K562 (cell line): ENCODE results near the gene GLDC. TPM values are rescaled to one million over a fixed set of nuclear protein-coding genes. Genes with fewer than 3 reads are reported as not detected.

Experiments
- ATAC-seq: fragments of 200-7000 bp; cut with Tn5 transposase; 3 replicates; pipeline ENCODE4 v1.9.1; 2020; ENCODE audit warnings: moderate library complexity
- BruUV-seq: library from RNA; stranded (reverse); fragments of 400-500 nt; replicated peaks from 2 replicates; lab custom pipeline; 2021; lab: Mats Ljungman, UMichigan
- CTCF ChIA-PET: fragments of 300-600 bp; formaldehyde crosslinking; extraction: SDS; loops from one replicate; lab custom pipeline; 2021; ENCODE audit warnings: low intra/inter-chr PET ratio; lab: Yijun Ruan, JAX
- POLR2A ChIA-PET: fragments of 300-600, 350-650 bp; sonication (Branson Sonifier 250); formaldehyde crosslinking; extraction: SDS; loops from one replicate; lab custom pipeline; 2021; ENCODE audit warnings: antibody characterized with exemption, inconsistent platforms; lab: Yijun Ruan, JAX
- DNase-seq, 4 experiments: peaks; one replicate each; pipeline versions ENCODE4 v3.0.0 to v3.0.0-alpha.2; 2011 to 2018; ENCODE audit warnings: low spot score in 3 of 4, mixed read lengths in 3 of 4; ENCODE audit errors: extremely low read depth in 1 of 4
- FAIRE-seq: peaks from 2 replicates; lab custom pipeline; 2011; peaks lifted over from hg19 to GRCh38; lab: Jason Lieb, UNC
- H2AFZ ChIP-seq: 2 replicates; pipeline ENCODE4 v1.6.0; 2011; ENCODE audit warnings: low read depth, low read length, control low read depth, inconsistent platforms
- H3K27ac ChIP-seq: fragments of 200-600 bp; 3 replicates; pipeline ENCODE4 v1.8.0; 2011; ENCODE audit warnings: low read depth, mild to moderate bottlenecking, control low read depth, inconsistent platforms, low read length, moderate library complexity, mixed read lengths; ENCODE audit errors: extremely low read depth
- H3K27me3 ChIP-seq, 2 experiments: fragments of 300-600 bp in 1 of 2; 2 replicates in 1 of 2; 3 replicates in 1 of 2; pipeline versions ENCODE4 v1.6.0 to v1.8.0; 2011; ENCODE audit warnings: inconsistent platforms in 2 of 2, low read length in 2 of 2, mild to moderate bottlenecking in 1 of 2, mixed read lengths in 1 of 2, moderate library complexity in 1 of 2; ENCODE audit not compliant: control insufficient read depth in 2 of 2, insufficient read depth in 2 of 2
- H3K36me3 ChIP-seq: fragments of 300-600 bp; 3 replicates; pipeline ENCODE4 v1.8.0; 2011; ENCODE audit warnings: mild to moderate bottlenecking, low read length, inconsistent platforms; ENCODE audit not compliant: control insufficient read depth, insufficient read depth
- H3K4me1 ChIP-seq, 2 experiments: fragments of 200-600 bp in 1 of 2; replicated peaks in 1 of 2; 2 replicates in 1 of 2; 3 replicates in 1 of 2; pipeline versions ENCODE4 v1.5.1 to v1.8.0; 2011; ENCODE audit warnings: inconsistent platforms in 2 of 2, low read length in 2 of 2, mild to moderate bottlenecking in 1 of 2, mixed read lengths in 1 of 2, moderate library complexity in 1 of 2; ENCODE audit not compliant: control insufficient read depth in 2 of 2, insufficient read depth in 2 of 2
- H3K4me2 ChIP-seq: 2 replicates; pipeline ENCODE4 v1.6.1; 2011; ENCODE audit warnings: low read length, control low read depth, inconsistent platforms, mixed read lengths; ENCODE audit not compliant: insufficient read depth
- H3K4me3 ChIP-seq: fragments of 200-600 bp; sonication (generic), shearing (Covaris generic); 2 replicates; pipeline ENCODE4 v1.5.1; 2016; ENCODE audit warnings: control low read depth, inconsistent platforms
- H3K79me2 ChIP-seq: fragments of 200-600 bp; 3 replicates; pipeline ENCODE4 v1.8.0; 2011; ENCODE audit warnings: low read length, inconsistent platforms; ENCODE audit not compliant: control insufficient read depth, insufficient read depth
- H3K9ac ChIP-seq, 2 experiments: 2 replicates each; pipeline versions ENCODE4 v1.6.0 to v1.6.1; 2011; ENCODE audit warnings: low read depth in 2 of 2, low read length in 2 of 2, control low read depth in 1 of 2, inconsistent platforms in 1 of 2, mild to moderate bottlenecking in 1 of 2, mixed read lengths in 1 of 2; ENCODE audit not compliant: insufficient read depth in 1 of 2
- H3K9me1 ChIP-seq: one replicate; pipeline ENCODE4 v1.6.0; 2011; ENCODE audit warnings: inconsistent platforms, mild to moderate bottlenecking, low read length, moderate library complexity; ENCODE audit not compliant: control insufficient read depth, insufficient read depth
- H3K9me3 ChIP-seq: replicated peaks from 2 replicates; pipeline ENCODE4 v1.5.1; 2011; ENCODE audit warnings: low read depth, low read length, inconsistent platforms; ENCODE audit not compliant: control insufficient read depth, insufficient read depth
- H4K20me1 ChIP-seq: replicated peaks from 2 replicates; pipeline ENCODE4 v1.6.1; 2011; ENCODE audit warnings: low read length, inconsistent platforms, mixed read lengths; ENCODE audit not compliant: control insufficient read depth, insufficient read depth
- AFF4 ChIP-seq: sonication (generic); formaldehyde crosslinking; IDR thresholded peaks from 2 replicates; pipeline ENCODE4 v1.8.0; 2023; ENCODE audit warnings: mild to moderate bottlenecking, missing genetic modification reagents
- MEIS2 ChIP-seq: fragments of 450-650 bp; IDR thresholded peaks from 2 replicates; pipeline ENCODE4 v1.6.1; 2014; ENCODE audit warnings: mild to moderate bottlenecking; ENCODE audit not compliant: partially characterized antibody
- NEUROD1 ChIP-seq: fragments of 150-350 bp; IDR thresholded peaks from 2 replicates; pipeline ENCODE4 v1.6.1; 2014; ENCODE audit warnings: borderline replicate concordance, low read length, low read depth; ENCODE audit not compliant: partially characterized antibody
- SRSF7 ChIP-seq: fragments of 200-400 bp; formaldehyde crosslinking; optimal IDR thresholded peaks from 2 replicates; pipeline ENCODE3; 2017; ENCODE audit warnings: mild to moderate bottlenecking, low read depth, low read length
- WGBS: fragments of 100-300 bp; shearing (Covaris generic); methylation state at CpG from one replicate; pipeline ENCODE4 v1.1.6; 2016; ENCODE audit warnings: low coverage, mixed read lengths; ENCODE audit not compliant: insufficient coverage; ENCODE audit errors: missing lambda C conversion rate; 5-methylcytosine and 5-hydroxymethylcytosine counted together
- in situ Hi-C: fragments of 300-500 bp; cut with MboI; formaldehyde crosslinking; loops from 4 replicates; pipeline ENCODE4 v1.15.0; 2018; ENCODE audit warnings: inconsistent platforms, mixed read lengths
- intact Hi-C: fragments of 100-400 bp; cut with micrococcal nuclease; formaldehyde crosslinking; loops from 2 replicates; pipeline ENCODE4 v1.14.2; 2022
- polyA plus RNA-seq, 8 experiments: library from polyadenylated mRNA; depleted of rRNA in 4 of 8; stranded (reverse) in 5 of 8; unstranded in 3 of 8; fragments of >200 nt; fragmentation: Nextera tagmentation in 2 of 8; fragmentation: Illumina TruSeq in 1 of 8; extraction: Ambion mirVana in 2 of 8; extraction: Trizol in 1 of 8; gene quantifications; 2 replicates each; pipeline versions ENCODE4 v1.2.1 to v1.2.3, GENCODE V29; 2011 to 2014; ENCODE audit warnings: inconsistent platforms in 1 of 8, missing spikeins in 1 of 8
- total RNA-seq, 7 experiments: library from RNA; depleted of rRNA in 6 of 7; stranded (reverse); fragments of >200 nt in 6 of 7; fragmentation: Illumina TruSeq in 2 of 7; extraction: Trizol in 2 of 7; gene quantifications; 2 replicates each; pipeline versions ENCODE4 v1.2.1 to v1.2.3, GENCODE V29; 2011 to 2021; ENCODE audit warnings: low replicate concordance in 1 of 7
- TF ChIP-seq, protein P1 (sequence below): sonication (generic); formaldehyde crosslinking; IDR thresholded peaks from 2 replicates; pipeline ENCODE4 v1.8.0; 2022; ENCODE audit warnings: mild to moderate bottlenecking, low read depth, missing genetic modification reagents

The GLDC gene
- total and polyA plus RNA-seq, 9 of the 15 experiments (the other 6 are each of a cell fraction or from before 2014, with no cell fraction given), result 0.03 to 0.27 (median 0.08) TPM; not detected in 6

DNA sequence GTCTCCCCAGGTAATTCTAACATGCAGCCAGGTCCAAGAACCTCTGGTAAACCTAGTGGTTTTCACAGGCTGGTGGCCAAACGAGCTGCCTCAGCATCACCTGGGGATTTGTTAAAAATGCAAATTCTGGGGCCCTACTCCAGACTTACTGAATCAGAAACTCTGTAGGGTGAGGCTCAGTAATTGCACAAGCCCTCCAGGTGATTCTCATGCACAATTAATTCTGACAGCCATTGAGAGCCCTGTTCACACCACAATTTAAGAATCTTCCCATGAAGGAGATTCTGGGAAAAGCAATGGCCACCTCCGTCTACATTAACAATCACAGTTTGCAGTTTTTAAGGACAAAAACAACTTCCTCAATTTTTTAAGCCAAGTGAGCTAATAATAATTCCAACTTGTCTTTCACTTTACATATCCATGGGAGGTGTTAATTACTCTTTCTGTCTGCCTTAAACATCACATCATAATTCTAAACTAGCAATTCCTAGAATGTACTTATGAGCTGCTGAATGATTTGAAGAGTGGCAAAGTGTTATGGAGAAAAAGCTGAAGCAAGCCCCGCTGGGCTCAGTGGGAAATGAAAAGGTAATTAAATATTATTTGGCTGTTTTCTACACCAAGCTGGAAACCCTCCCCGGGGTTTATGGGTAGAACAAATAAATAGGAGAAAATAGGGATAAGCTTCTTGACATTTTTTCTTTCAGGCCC is 70.0 kb downstream of the GLDC start:
- intact Hi-C loops, result no loop called here
- Histone ChIP-seq H2AFZ (no peak overlapping the region), H3K27me3 (peaks cover 6 to 11% of the 10 kb centered on the region in 2 experiments; a peak in 3 of 5 replicates), H3K4me1 (no peaks in the 10 kb centered on the region), H4K20me1 (no peaks in the 10 kb centered on the region), H3K27ac (no peak overlapping the region), H3K36me3 (no peaks in the 10 kb centered on the region), H3K9me3 (no peaks in the 10 kb centered on the region), H3K4me2 (no peak overlapping the region), H3K4me3 (no peak overlapping the region), H3K9me1 (no peaks in the 10 kb centered on the region), H3K9ac (no peak overlapping the region), H3K79me2 (no peaks in the 10 kb centered on the region)
- WGBS, result 0% methylated on average over 3 of the region's 4 CpGs
- in situ Hi-C loops, result no loop called here
- BruUV-seq, result no TSS peak
- no peak for FAIRE-seq
- ChIA-PET POLR2A (interaction anchor here (0.5 kb wide), 1 partner anchor 24 kb away, joined by 3 read pairs; no protein-coding TSS in a partner anchor), CTCF (no interaction called here)
- ATAC-seq, result no peak
- no peak for DNase-seq
- TF ChIP-seq, protein P1, sequence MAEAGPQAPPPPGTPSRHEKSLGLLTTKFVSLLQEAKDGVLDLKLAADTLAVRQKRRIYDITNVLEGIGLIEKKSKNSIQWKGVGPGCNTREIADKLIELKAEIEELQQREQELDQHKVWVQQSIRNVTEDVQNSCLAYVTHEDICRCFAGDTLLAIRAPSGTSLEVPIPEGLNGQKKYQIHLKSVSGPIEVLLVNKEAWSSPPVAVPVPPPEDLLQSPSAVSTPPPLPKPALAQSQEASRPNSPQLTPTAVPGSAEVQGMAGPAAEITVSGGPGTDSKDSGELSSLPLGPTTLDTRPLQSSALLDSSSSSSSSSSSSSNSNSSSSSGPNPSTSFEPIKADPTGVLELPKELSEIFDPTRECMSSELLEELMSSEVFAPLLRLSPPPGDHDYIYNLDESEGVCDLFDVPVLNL (CRISPR knock-in tag), result no peak
- TF ChIP-seq AFF4 (CRISPR knock-in tag), result no peak
- no peak for TF ChIP-seq NEUROD1
- TF ChIP-seq SRSF7, result no peak
- no peak for TF ChIP-seq MEIS2
